Measurements from ENCODE around the gene WT1. TPM values are rescaled to one million over a fixed set of nuclear protein-coding genes. Genes with fewer than 3 reads are reported as not detected.

The WT1 gene
- total and polyA plus RNA-seq, 4 donors, result 0.05 to 0.06 TPM; not detected in 2

GRCh38 chr11:32405592-32405991 lies 29.7 kb downstream of the WT1 start:
- peaks cover 0 to 11% (median 0%) of the 10 kb centered on the region in 4 donors for H3K27me3 ChIP-seq (ENCODE audit: control insufficient read depth in 4 of 4, insufficient read depth in 4 of 4, low read length in 3 of 4)
- H3K36me3 ChIP-seq (ENCODE audit: control insufficient read depth in 4 of 4, insufficient read depth in 3 of 4, low read depth in 1 of 4, low read length in 3 of 4), result no peaks in the 10 kb centered on the region
- no peaks in the 10 kb centered on the region for H3K4me1 ChIP-seq (ENCODE audit: control insufficient read depth in 4 of 4, insufficient read depth in 4 of 4, low read length in 3 of 4)
- no peak for DNase-seq (ENCODE audit: low spot score)
- H3K9me3 ChIP-seq (ENCODE audit: control insufficient read depth in 4 of 4, low read length in 3 of 4), result no peaks in the 10 kb centered on the region
- H3K9ac ChIP-seq (ENCODE audit: low read depth in 1 of 2, low read length in 2 of 2), result no peak overlapping the region
- no peak overlapping the region for H3K4me3 ChIP-seq (ENCODE audit: low read depth in 1 of 3, low read length in 3 of 3)
- H3K27ac ChIP-seq (ENCODE audit: low read depth in 1 of 2, low read length in 2 of 2), result no peak overlapping the region
- TF ChIP-seq JUND (IDR thresholded peaks at IDR 0.05) (no peak), SP1 (IDR thresholded peaks at IDR 0.05) (no peak), RXRA (IDR thresholded peaks at IDR 0.05) (no peak), RAD21 (IDR thresholded peaks at IDR 0.05) (no peak), FOXA2 (IDR thresholded peaks at IDR 0.05) (no peak), TAF1 (conservative IDR thresholded peaks at IDR 0.05) (no peak), EGR1 (IDR thresholded peaks at IDR 0.05; ENCODE audit: low read depth in 2 of 2) (no peak), CTCF (IDR thresholded peaks at IDR 0.05; ENCODE audit: low read depth, low read length, missing input control) (no peak), YY1 (IDR thresholded peaks at IDR 0.05) (no peak), HNF4A (conservative IDR thresholded peaks at IDR 0.05) (no peak)
- 80% methylated on average over 4 of the region's 4 CpGs for WGBS

GRCh38 chr11:32402836-32403235 lies 32.5 kb downstream of the WT1 start:
- no peak overlapping the region for H3K4me3 ChIP-seq (ENCODE audit: low read depth in 1 of 3, low read length in 3 of 3)
- TF ChIP-seq HNF4G (IDR thresholded peaks at IDR 0.05) (no peak), SP1 (IDR thresholded peaks at IDR 0.05) (no peak), HNF4A (conservative IDR thresholded peaks at IDR 0.05) (no peak), NR2F2 (IDR thresholded peaks at IDR 0.05) (no peak), TAF1 (conservative IDR thresholded peaks at IDR 0.05) (no peak), ATF3 (IDR thresholded peaks at IDR 0.05) (no peak), FOXA2 (IDR thresholded peaks at IDR 0.05) (no peak), JUND (IDR thresholded peaks at IDR 0.05) (no peak), RXRA (IDR thresholded peaks at IDR 0.05) (no peak), CTCF (IDR thresholded peaks at IDR 0.05; ENCODE audit: low read depth, low read length, missing input control) (no peak), ZBTB33 (IDR thresholded peaks at IDR 0.05) (no peak), FOXA1 (IDR thresholded peaks at IDR 0.05) (no peak), GABPA (IDR thresholded peaks at IDR 0.05 in 1 of 2, conservative IDR thresholded peaks at IDR 0.05 in 1 of 2) (no peak), RAD21 (IDR thresholded peaks at IDR 0.05) (no peak), MAX (IDR thresholded peaks at IDR 0.05) (no peak), REST (IDR thresholded peaks at IDR 0.05) (no peak), YY1 (IDR thresholded peaks at IDR 0.05) (no peak)
- 66% methylated on average over 2 of the region's 2 CpGs for WGBS
- no peaks in the 10 kb centered on the region for H3K36me3 ChIP-seq (ENCODE audit: control insufficient read depth in 4 of 4, insufficient read depth in 3 of 4, low read depth in 1 of 4, low read length in 3 of 4)
- H3K27ac ChIP-seq (ENCODE audit: low read depth in 1 of 2, low read length in 2 of 2), result no peak overlapping the region
- no peaks in the 10 kb centered on the region for H3K4me1 ChIP-seq (ENCODE audit: control insufficient read depth in 4 of 4, insufficient read depth in 4 of 4, low read length in 3 of 4)
- no peak overlapping the region for H3K9ac ChIP-seq (ENCODE audit: low read depth in 1 of 2, low read length in 2 of 2)
- H3K27me3 ChIP-seq (ENCODE audit: control insufficient read depth in 4 of 4, insufficient read depth in 4 of 4, low read length in 3 of 4), result peaks cover 0 to 23% (median 1%) of the 10 kb centered on the region in 4 donors
- no peaks in the 10 kb centered on the region for H3K9me3 ChIP-seq (ENCODE audit: control insufficient read depth in 4 of 4, low read length in 3 of 4)
- no peak for DNase-seq (ENCODE audit: low spot score)

All from liver (tissue), 9 donors.